Lower leg skin (tissue), 4 donors: ENCODE measurements around the gene HRH3. TPM values are rescaled to one million over a fixed set of nuclear protein-coding genes. Genes with fewer than 3 reads are reported as not detected.

Source experiments
- DNase-seq, 2 donors: peaks; one replicate each; pipeline ENCODE4 v3.0.0-alpha.2; 2019; ENCODE audit warnings: low spot score in 2 of 2
- H3K4me3 ChIP-seq: fragments of 200-600 bp; sonication (generic); 2 replicates; pipeline ENCODE4 v1.5.1; 2017; ENCODE audit warnings: mild to moderate bottlenecking, low read depth; ENCODE audit not compliant: poor library complexity, severe bottlenecking
- CTCF ChIP-seq, 3 donors: fragments of 450-650 bp; IDR thresholded peaks; one replicate each; pipeline ENCODE4 v1.5.1; 2016; ENCODE audit warnings: antibody characterized with exemption in 3 of 3, mild to moderate bottlenecking in 3 of 3, moderate library complexity in 2 of 3
- POLR2A ChIP-seq, 2 donors: fragments of 450-650 bp; IDR thresholded peaks; one replicate each; pipeline ENCODE4 v1.6.1; 2016 to 2017; ENCODE audit warnings: antibody characterized with exemption in 2 of 2, mild to moderate bottlenecking in 1 of 2, moderate library complexity in 1 of 2
- WGBS, 2 donors: methylation state at CpG; one replicate each; pipeline ENCODE4 v1.1.5; 2018; 5-methylcytosine and 5-hydroxymethylcytosine counted together
- intact Hi-C: fragments of 100-400 bp; cut with DNase I; formaldehyde crosslinking; loops from one replicate; pipeline ENCODE4 v1.15.0; 2023; ENCODE audit warnings: low total_unique reads
- total RNA-seq, 4 donors: library from RNA; depleted of rRNA; stranded (reverse); fragments of >200 nt; gene quantifications; one replicate each; pipeline ENCODE4 v1.1.0, GENCODE V29; 2016

HRH3 gene
- total RNA-seq, 4 donors from 2014 or later, result not detected

- intact Hi-C loops, result no loop called here
- WGBS, 2 donors, result 37 to 38% methylated on average over 26 to 33 of the region's 37 CpGs
- TF ChIP-seq CTCF (IDR thresholded peaks at IDR 0.05) (no peak), POLR2A (IDR thresholded peaks at IDR 0.05) (no peak)
- no peak for DNase-seq
- no peak overlapping the region for H3K4me3 ChIP-seq
Measured at GRCh38 chr20:62227977-62228958, 8.2 kb upstream of the HRH3 start.

- intact Hi-C loops, result no loop called here
- 41 to 47% methylated on average over 6 to 7 of the region's 10 CpGs for WGBS, 2 donors
- DNase-seq, result no peak
- TF ChIP-seq POLR2A (IDR thresholded peaks at IDR 0.05) (no peak), CTCF (IDR thresholded peaks at IDR 0.05) (no peak)
- H3K4me3 ChIP-seq, result no peak overlapping the region
Measured at GRCh38 chr20:62227591-62227976, 7.5 kb upstream of the HRH3 start.

GRCh38 chr20:62226707-62227590 is 6.9 kb upstream of the HRH3 start:
- WGBS, 2 donors, result 44 to 52% methylated on average over 21 to 23 of the region's 24 CpGs
- TF ChIP-seq POLR2A (IDR thresholded peaks at IDR 0.05), result no peak
- no peak for TF ChIP-seq CTCF (IDR thresholded peaks at IDR 0.05)
- intact Hi-C loops, result no loop called here
- no peak for DNase-seq
- H3K4me3 ChIP-seq, result no peak overlapping the region

GRCh38 chr20:62225820-62226635 is 6.0 kb upstream of the HRH3 start:
- no peak for DNase-seq
- H3K4me3 ChIP-seq, result no peak overlapping the region
- 80 to 86% methylated on average over 17 of the region's 17 CpGs for WGBS, 2 donors
- no peak for TF ChIP-seq POLR2A (IDR thresholded peaks at IDR 0.05)
- intact Hi-C loops, result no loop called here

- WGBS, 2 donors, result 88 to 92% methylated on average over 10 to 13 of the region's 13 CpGs
- no peak overlapping the region for H3K4me3 ChIP-seq
- no peak for TF ChIP-seq CTCF (IDR thresholded peaks at IDR 0.05)
- TF ChIP-seq POLR2A (IDR thresholded peaks at IDR 0.05), result no peak
- intact Hi-C loops, result no loop called here
- no peak for DNase-seq
Measured at GRCh38 chr20:62225026-62225425, 4.9 kb upstream of the HRH3 start.
